Smooth muscle cell of bladder (primary cell): ENCODE results near the gene AASDHPPT. TPM values are rescaled to one million over a fixed set of nuclear protein-coding genes. Genes with fewer than 3 reads are reported as not detected.

Source experiments
- total RNA-seq: library from RNA; depleted of rRNA; stranded (reverse); fragments of >200 nt; gene quantifications from 2 replicates; pipeline ENCODE4 v1.2.3, GENCODE V29; 2014

Gene AASDHPPT, protein sequence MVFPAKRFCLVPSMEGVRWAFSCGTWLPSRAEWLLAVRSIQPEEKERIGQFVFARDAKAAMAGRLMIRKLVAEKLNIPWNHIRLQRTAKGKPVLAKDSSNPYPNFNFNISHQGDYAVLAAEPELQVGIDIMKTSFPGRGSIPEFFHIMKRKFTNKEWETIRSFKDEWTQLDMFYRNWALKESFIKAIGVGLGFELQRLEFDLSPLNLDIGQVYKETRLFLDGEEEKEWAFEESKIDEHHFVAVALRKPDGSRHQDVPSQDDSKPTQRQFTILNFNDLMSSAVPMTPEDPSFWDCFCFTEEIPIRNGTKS
- 38.2 and 42.1 TPM in 2 replicates for total RNA-seq

DNA sequence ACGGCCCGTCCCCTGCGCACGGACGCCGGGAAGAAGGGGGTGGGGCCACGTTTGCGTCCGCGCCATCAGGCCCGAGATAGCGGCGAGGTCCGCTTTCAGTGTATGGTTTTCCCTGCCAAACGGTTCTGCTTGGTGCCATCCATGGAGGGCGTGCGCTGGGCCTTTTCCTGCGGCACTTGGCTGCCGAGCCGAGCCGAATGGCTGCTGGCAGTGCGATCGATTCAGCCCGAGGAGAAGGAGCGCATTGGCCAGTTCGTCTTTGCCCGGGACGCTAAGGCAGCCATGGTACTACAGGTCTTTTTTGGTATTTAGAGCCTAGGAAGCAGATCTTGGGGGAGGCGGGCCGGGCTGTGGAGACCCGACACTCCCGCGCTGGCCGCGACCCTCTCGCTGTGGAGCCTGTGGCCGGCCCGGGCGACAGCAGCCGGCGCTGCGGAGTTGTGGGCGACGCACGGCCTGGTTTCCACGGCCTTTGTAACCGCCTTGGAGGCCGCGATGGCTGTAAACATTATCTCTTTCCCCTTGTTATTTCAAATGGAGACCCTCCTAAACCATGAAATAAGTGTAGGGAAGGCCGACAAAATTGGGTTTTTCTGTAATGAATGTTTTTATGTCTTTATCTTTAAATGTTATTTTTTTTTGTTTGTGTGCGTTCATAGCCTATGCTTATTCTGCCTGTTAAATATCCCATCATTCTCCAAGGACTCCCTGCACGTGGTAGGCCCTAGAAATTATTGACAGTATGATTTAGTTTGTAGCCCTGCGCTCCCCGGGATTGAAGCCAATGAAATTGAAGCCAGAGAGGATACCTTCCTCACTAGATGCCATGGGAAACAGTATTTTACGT, at the start of gene AASDHPPT:
Gene AASDHPPT (plus strand): TSS at position 54 of the 847 bp plus-strand sequence. CDS start 49 bp downstream, at position 103.

DNA sequence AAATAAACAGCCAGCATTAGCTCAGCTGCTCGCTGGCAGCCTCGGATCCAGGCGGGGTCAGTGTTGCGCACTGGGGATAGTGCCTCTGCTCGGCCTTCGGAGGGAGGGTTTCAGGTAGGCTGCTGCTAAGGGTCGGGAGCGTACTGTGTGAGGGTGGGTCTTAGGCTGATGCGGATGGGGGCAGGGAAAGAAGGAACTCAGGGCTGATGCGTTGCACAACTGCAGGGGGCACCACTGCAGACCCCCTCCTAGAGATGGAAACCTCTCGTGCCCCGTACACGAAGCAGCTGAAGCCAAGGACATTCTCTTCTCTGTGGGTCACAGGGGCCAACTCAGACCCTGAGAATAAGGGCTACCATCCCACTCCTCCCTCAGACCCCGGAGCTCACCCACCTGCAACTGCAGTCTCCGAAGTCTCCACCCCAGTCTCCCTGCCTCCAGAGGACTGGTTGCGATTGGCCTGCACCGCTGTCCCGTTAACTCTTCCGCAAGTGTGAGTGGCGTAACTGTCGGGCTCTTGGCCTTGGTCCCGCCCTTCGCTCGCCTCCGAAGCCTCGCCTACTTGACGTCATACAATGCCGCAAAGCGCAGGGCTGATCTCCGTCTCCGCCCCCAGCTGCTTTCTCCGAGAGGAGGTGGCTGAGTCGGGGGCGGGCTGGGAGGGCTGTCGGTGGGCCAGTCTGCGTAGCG, 398 bp upstream of the AASDHPPT start, which contains the start of gene KBTBD3:
Gene KBTBD3 (minus strand): TSS at position 429 of the 690 bp plus-strand sequence. CDS start 18,250 bp downstream, outside the sequence.

Other genes starting within 250 kb of the AASDHPPT start
- gene MSANTD4, start 55.4 kb upstream of the AASDHPPT start, total RNA-seq, result 43.1 and 48.3 TPM in 2 replicates
- 4.6 and 4.9 TPM in 2 replicates for gene KBTBD3, start 315 bp upstream of the AASDHPPT start, total RNA-seq